HUES6 (cell line): Measurements from ENCODE around the gene CHL1.

Source experiments
- H3K27ac ChIP-seq: 2 replicates; pipeline ENCODE4 v1.7.0; 2013; ENCODE audit warnings: low read depth, mild to moderate bottlenecking, low read length, inconsistent platforms
- H3K27me3 ChIP-seq: 2 replicates; pipeline ENCODE4 v1.6.1; 2013; ENCODE audit warnings: low read length; ENCODE audit not compliant: control insufficient read depth, insufficient read depth
- H3K36me3 ChIP-seq: 2 replicates; pipeline ENCODE4 v1.6.1; 2013; ENCODE audit warnings: low read length; ENCODE audit not compliant: control insufficient read depth, insufficient read depth
- H3K4me1 ChIP-seq: 2 replicates; pipeline ENCODE4 v1.6.1; 2013; ENCODE audit warnings: low read length; ENCODE audit not compliant: control insufficient read depth, insufficient read depth
- H3K4me3 ChIP-seq: 2 replicates; pipeline ENCODE4 v1.5.1; 2013; ENCODE audit warnings: low read depth, low read length
- H3K9ac ChIP-seq: one replicate; pipeline ENCODE4 v1.6.1; 2013; ENCODE audit warnings: mild to moderate bottlenecking, low read length
- H3K9me3 ChIP-seq: 2 replicates; pipeline ENCODE4 v1.6.1; 2013; ENCODE audit warnings: low read depth, low read length; ENCODE audit not compliant: control insufficient read depth, insufficient read depth

CHL1 gene

GRCh38 chr3:312160-312733 lies 115.7 kb downstream of the CHL1 start:
- Histone ChIP-seq H3K4me1 (no peaks in the 10 kb centered on the region), H3K27ac (no peak overlapping the region), H3K27me3 (no peaks in the 10 kb centered on the region), H3K36me3 (no peaks in the 10 kb centered on the region), H3K4me3 (no peak overlapping the region), H3K9me3 (no peaks in the 10 kb centered on the region), H3K9ac (no peak overlapping the region)

- no peaks in the 10 kb centered on the region for H3K36me3 ChIP-seq
- H3K4me1 ChIP-seq = no peaks in the 10 kb centered on the region
- H3K9ac ChIP-seq = no peak overlapping the region
- no peak overlapping the region for H3K4me3 ChIP-seq
- no peaks in the 10 kb centered on the region for H3K27me3 ChIP-seq
- no peaks in the 10 kb centered on the region for H3K9me3 ChIP-seq
- no peak overlapping the region for H3K27ac ChIP-seq
Measured at GRCh38 chr3:312911-313310, 116.3 kb downstream of the CHL1 start.

- H3K27me3 ChIP-seq = no peaks in the 10 kb centered on the region
- H3K9ac ChIP-seq = no peak overlapping the region
- H3K36me3 ChIP-seq = no peaks in the 10 kb centered on the region
- no peak overlapping the region for H3K4me3 ChIP-seq
- H3K27ac ChIP-seq = no peak overlapping the region
- no peaks in the 10 kb centered on the region for H3K4me1 ChIP-seq
- no peaks in the 10 kb centered on the region for H3K9me3 ChIP-seq
Measured at GRCh38 chr3:317012-317411, 120.4 kb downstream of the CHL1 start.

- H3K27ac ChIP-seq = no peak overlapping the region
- no peak overlapping the region for H3K4me3 ChIP-seq
- H3K4me1 ChIP-seq = no peaks in the 10 kb centered on the region
- no peak overlapping the region for H3K9ac ChIP-seq
- H3K9me3 ChIP-seq = no peaks in the 10 kb centered on the region
- no peaks in the 10 kb centered on the region for H3K27me3 ChIP-seq
- H3K36me3 ChIP-seq = no peaks in the 10 kb centered on the region
Measured at GRCh38 chr3:318903-319302, 122.3 kb downstream of the CHL1 start.

GRCh38 chr3:324423-324822 lies 127.9 kb downstream of the CHL1 start:
- Histone ChIP-seq H3K27ac (no peak overlapping the region), H3K36me3 (no peaks in the 10 kb centered on the region)

GRCh38 chr3:325495-325894 lies 128.9 kb downstream of the CHL1 start:
- Histone ChIP-seq H3K9me3 (no peaks in the 10 kb centered on the region), H3K4me1 (no peaks in the 10 kb centered on the region), H3K4me3 (no peak overlapping the region), H3K36me3 (no peaks in the 10 kb centered on the region), H3K27ac (no peak overlapping the region), H3K27me3 (no peaks in the 10 kb centered on the region), H3K9ac (no peak overlapping the region)

More at GRCh38 chr3:324423-324822, 127.9 kb downstream of the CHL1 start:
- Histone ChIP-seq H3K9me3 (no peaks in the 10 kb centered on the region), H3K27me3 (no peaks in the 10 kb centered on the region), H3K4me3 (no peak overlapping the region), H3K9ac (no peak overlapping the region), H3K4me1 (no peaks in the 10 kb centered on the region)

GRCh38 chr3:330494-331115 lies 134.0 kb downstream of the CHL1 start:
- Histone ChIP-seq H3K27me3 (no peaks in the 10 kb centered on the region), H3K4me1 (no peaks in the 10 kb centered on the region), H3K9me3 (no peaks in the 10 kb centered on the region), H3K4me3 (no peak overlapping the region), H3K27ac (no peak overlapping the region), H3K9ac (no peak overlapping the region), H3K36me3 (no peaks in the 10 kb centered on the region)

- H3K27me3 ChIP-seq = no peaks in the 10 kb centered on the region
- H3K4me1 ChIP-seq = no peaks in the 10 kb centered on the region
- no peak overlapping the region for H3K4me3 ChIP-seq
- H3K27ac ChIP-seq = no peak overlapping the region
- no peak overlapping the region for H3K9ac ChIP-seq
- H3K36me3 ChIP-seq = no peaks in the 10 kb centered on the region
- no peaks in the 10 kb centered on the region for H3K9me3 ChIP-seq
Measured at GRCh38 chr3:331881-332280, 135.3 kb downstream of the CHL1 start.

GRCh38 chr3:332701-333100 lies 136.1 kb downstream of the CHL1 start:
- no peaks in the 10 kb centered on the region for H3K4me1 ChIP-seq
- no peaks in the 10 kb centered on the region for H3K9me3 ChIP-seq
- no peak overlapping the region for H3K4me3 ChIP-seq
- no peaks in the 10 kb centered on the region for H3K36me3 ChIP-seq
- H3K27me3 ChIP-seq = no peaks in the 10 kb centered on the region
- no peak overlapping the region for H3K27ac ChIP-seq
- H3K9ac ChIP-seq = no peak overlapping the region

GRCh38 chr3:335240-335639 lies 138.7 kb downstream of the CHL1 start:
- Histone ChIP-seq H3K9me3 (no peaks in the 10 kb centered on the region), H3K4me3 (no peak overlapping the region), H3K4me1 (no peaks in the 10 kb centered on the region), H3K27ac (no peak overlapping the region), H3K9ac (no peak overlapping the region), H3K27me3 (no peaks in the 10 kb centered on the region), H3K36me3 (no peaks in the 10 kb centered on the region)

- Histone ChIP-seq H3K36me3 (no peaks in the 10 kb centered on the region), H3K4me3 (no peak overlapping the region), H3K9me3 (no peaks in the 10 kb centered on the region), H3K4me1 (peaks cover under 1% of the 10 kb centered on the region; the same call in 1 of the 2 replicates), H3K9ac (no peak overlapping the region), H3K27ac (no peak overlapping the region), H3K27me3 (no peaks in the 10 kb centered on the region)
Measured at GRCh38 chr3:339351-339750, 142.8 kb downstream of the CHL1 start.
